OCI-LY1 (cell line): ENCODE results near the gene OSBPL1A.

ENCODE experiments used
- H2AFZ ChIP-seq: fragments of 200-600 bp; sonication (generic), shearing (Covaris generic); 2 replicates; pipeline ENCODE4 v1.6.0; 2014; ENCODE audit warnings: antibody characterized with exemption, mild to moderate bottlenecking, low read length
- H3F3A ChIP-seq: fragments of 200-600 bp; sonication (generic), shearing (Covaris generic); 2 replicates; pipeline ENCODE4 v1.6.0; 2014; ENCODE audit warnings: mild to moderate bottlenecking, antibody characterized with exemption, low read length, moderate library complexity; ENCODE audit not compliant: insufficient read depth
- H3K27ac ChIP-seq: fragments of 200-600 bp; sonication (generic); 2 replicates; pipeline ENCODE4 v1.5.1; 2014; ENCODE audit warnings: low read length, mixed run types, mild to moderate bottlenecking, low read depth; ENCODE audit not compliant: poor library complexity, severe bottlenecking
- H3K27me3 ChIP-seq: fragments of 200-600 bp; sonication (generic); 2 replicates; pipeline ENCODE4 v1.6.0; 2014; ENCODE audit warnings: antibody characterized with exemption, mild to moderate bottlenecking, low read length, moderate library complexity; ENCODE audit not compliant: insufficient read depth
- H3K36me3 ChIP-seq: fragments of 200-600 bp; sonication (generic); 2 replicates; pipeline ENCODE4 v1.6.1; 2014; ENCODE audit warnings: mild to moderate bottlenecking, antibody characterized with exemption, low read length, moderate library complexity, mixed read lengths; ENCODE audit not compliant: insufficient read depth
- H3K4me1 ChIP-seq: fragments of 200-600 bp; sonication (generic); 2 replicates; pipeline ENCODE4 v1.5.1; 2014; ENCODE audit warnings: mild to moderate bottlenecking, low read length, moderate library complexity; ENCODE audit not compliant: insufficient read depth, severe bottlenecking
- H3K4me2 ChIP-seq: fragments of 200-600 bp; sonication (generic), shearing (Covaris generic); 2 replicates; pipeline ENCODE4 v1.6.1; 2014; ENCODE audit warnings: low read length
- H3K4me3 ChIP-seq: fragments of 200-600 bp; sonication (generic); 2 replicates; pipeline ENCODE4 v1.5.1; 2014; ENCODE audit warnings: low read length, low read depth, mild to moderate bottlenecking, mixed read lengths; ENCODE audit not compliant: poor library complexity, severe bottlenecking
- H3K79me2 ChIP-seq: fragments of 200-600 bp; shearing (Covaris generic); 2 replicates; pipeline ENCODE4 v1.6.1; 2016; ENCODE audit warnings: mixed run types, low read length, mixed read lengths; ENCODE audit not compliant: insufficient read depth
- H3K9ac ChIP-seq: fragments of 200-600 bp; sonication (generic), shearing (Covaris generic); 2 replicates; pipeline ENCODE4 v1.6.1; 2014; ENCODE audit warnings: mild to moderate bottlenecking, low read length, mixed read lengths
- H3K9me2 ChIP-seq: fragments of 200-600 bp; sonication (generic), shearing (Covaris generic); 2 replicates; pipeline ENCODE4 v1.6.1; 2014; ENCODE audit warnings: low read depth, mild to moderate bottlenecking, low read length, mixed read lengths
- H3K9me3 ChIP-seq: fragments of 200-600 bp; shearing (Covaris generic); 2 replicates; pipeline ENCODE4 v1.6.1; 2014; ENCODE audit warnings: low read length, mixed read lengths
- H4K20me1 ChIP-seq: fragments of 200-600 bp; sonication (generic), shearing (Covaris generic); 2 replicates; pipeline ENCODE4 v1.6.0; 2016; ENCODE audit warnings: mild to moderate bottlenecking, low read length; ENCODE audit not compliant: insufficient read depth
- CTCF ChIP-seq: fragments of 200-600 bp; sonication (generic), shearing (Covaris generic); IDR thresholded peaks from 2 replicates; pipeline ENCODE4 v1.5.1; 2017; ENCODE audit warnings: mild to moderate bottlenecking, antibody characterized with exemption, low read length, moderate library complexity, mixed read lengths
- EZH2 ChIP-seq: fragments of 200-600 bp; sonication (generic), shearing (Covaris generic); IDR thresholded peaks from 2 replicates; pipeline ENCODE4 v1.8.0; 2017; ENCODE audit warnings: borderline replicate concordance, mixed run types, mild to moderate bottlenecking, antibody characterized with exemption, low read length, moderate library complexity, mixed read lengths

Gene OSBPL1A

DNA sequence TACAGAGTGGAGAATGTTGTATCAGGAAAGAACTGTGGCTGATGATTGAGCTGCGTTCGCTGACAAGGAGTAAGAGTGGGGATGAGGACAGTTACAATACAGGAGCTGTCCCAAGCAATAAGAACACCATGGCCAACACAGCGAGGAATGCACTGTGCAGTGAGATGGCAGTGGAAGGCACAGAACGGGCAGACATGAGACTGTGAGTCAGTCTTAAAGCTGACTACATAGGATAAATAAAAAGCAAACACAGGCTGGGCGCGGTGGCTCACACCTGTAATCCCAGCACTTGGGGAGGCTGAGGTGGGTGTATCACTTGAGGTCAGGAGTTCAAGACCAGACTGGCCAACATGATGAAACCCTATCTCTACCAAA lies 169.0 kb downstream of the OSBPL1A start:
- H3K4me2 ChIP-seq = no peak overlapping the region
- H2AFZ ChIP-seq = no peak overlapping the region
- no peaks in the 10 kb centered on the region for H3K9me2 ChIP-seq
- H3K9ac ChIP-seq = no peak overlapping the region
- no peaks in the 10 kb centered on the region for H3K9me3 ChIP-seq
- H3F3A ChIP-seq = no peaks in the 10 kb centered on the region
- H3K79me2 ChIP-seq = no peaks in the 10 kb centered on the region
- H3K36me3 ChIP-seq = no peaks in the 10 kb centered on the region
- no peaks in the 10 kb centered on the region for H4K20me1 ChIP-seq
- TF ChIP-seq EZH2 = no peak
- no peak overlapping the region for H3K27ac ChIP-seq
- peaks cover 6% of the 10 kb centered on the region; the same call in 1 of the 2 replicates for H3K27me3 ChIP-seq
- H3K4me1 ChIP-seq = no peaks in the 10 kb centered on the region
- no peak overlapping the region for H3K4me3 ChIP-seq

DNA sequence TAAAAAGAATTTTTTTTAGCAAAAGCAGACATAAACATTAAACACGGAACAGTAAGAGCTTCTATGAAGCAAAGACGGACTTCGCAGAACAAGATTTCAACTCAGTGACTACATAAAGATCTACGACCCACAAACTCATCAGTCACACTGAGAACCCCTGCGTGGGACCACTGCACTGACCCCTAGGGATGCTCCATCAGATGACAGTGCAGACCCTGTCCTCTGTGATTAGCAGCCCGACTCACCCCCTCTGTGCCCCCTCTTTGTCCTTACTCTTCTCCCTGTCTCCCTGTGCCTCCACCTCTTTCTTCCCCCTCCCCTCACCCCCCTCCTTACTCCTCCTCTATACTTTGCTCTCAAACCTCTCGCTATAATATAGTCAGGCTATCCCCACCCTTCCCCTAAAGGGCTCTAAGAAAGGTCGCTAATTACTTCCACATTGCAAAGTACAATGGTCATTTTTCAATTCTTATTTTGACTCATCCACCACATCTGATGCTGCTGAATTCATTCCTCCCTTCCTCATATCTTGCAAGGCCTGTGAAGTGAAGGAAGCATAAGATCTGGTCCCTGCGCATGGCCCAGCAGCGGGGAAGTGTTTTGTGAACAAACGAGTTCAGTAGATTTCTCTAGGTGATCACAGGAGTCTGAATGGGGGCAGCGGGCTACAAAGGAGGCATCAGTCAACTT lies 169.5 kb downstream of the OSBPL1A start:
- Histone ChIP-seq H3K27ac (no peak overlapping the region), H3K9me2 (no peaks in the 10 kb centered on the region)

DNA sequence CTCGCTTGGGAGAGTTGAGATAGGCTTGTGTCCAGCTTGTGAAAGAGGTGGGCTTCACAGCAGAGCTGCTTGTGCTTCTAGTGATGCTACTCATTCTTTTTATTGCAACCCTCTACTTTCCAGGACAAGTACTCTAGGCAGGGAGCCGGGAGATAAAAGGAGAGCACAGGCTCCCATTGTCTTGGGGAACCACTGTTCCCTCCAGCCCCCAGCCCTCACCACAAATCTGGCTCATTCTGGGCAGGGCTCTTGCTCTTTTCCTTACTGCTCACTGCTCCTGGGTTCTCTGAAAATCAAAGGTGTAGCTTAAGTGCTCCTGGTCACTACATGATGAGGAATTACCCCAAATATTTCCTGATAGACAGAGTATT lies 177.3 kb downstream of the OSBPL1A start:
- Histone ChIP-seq H3K4me2 (no peak overlapping the region), H3K9me3 (no peaks in the 10 kb centered on the region), H3K9me2 (no peaks in the 10 kb centered on the region), H2AFZ (no peak overlapping the region), H4K20me1 (no peaks in the 10 kb centered on the region), H3K4me1 (no peaks in the 10 kb centered on the region), H3F3A (no peaks in the 10 kb centered on the region), H3K36me3 (no peaks in the 10 kb centered on the region), H3K9ac (no peak overlapping the region), H3K27me3 (no peaks in the 10 kb centered on the region; the same call in 1 of the 2 replicates), H3K4me3 (no peak overlapping the region), H3K27ac (no peak overlapping the region), H3K79me2 (no peaks in the 10 kb centered on the region)
- TF ChIP-seq EZH2 (no peak), CTCF (no peak)

More for the DNA sequence above, 169.5 kb downstream of the OSBPL1A start:
- TF ChIP-seq EZH2 = no peak
- no peak for TF ChIP-seq CTCF
- H2AFZ ChIP-seq = no peak overlapping the region
- no peaks in the 10 kb centered on the region for H4K20me1 ChIP-seq
- H3K9ac ChIP-seq = no peak overlapping the region
- H3K79me2 ChIP-seq = no peaks in the 10 kb centered on the region
- H3K4me3 ChIP-seq = no peak overlapping the region
- no peaks in the 10 kb centered on the region for H3K9me3 ChIP-seq
- no peaks in the 10 kb centered on the region for H3K4me1 ChIP-seq
- peaks cover 6% of the 10 kb centered on the region; the same call in 1 of the 2 replicates for H3K27me3 ChIP-seq
- H3K36me3 ChIP-seq = no peaks in the 10 kb centered on the region
- no peaks in the 10 kb centered on the region for H3F3A ChIP-seq
- no peak overlapping the region for H3K4me2 ChIP-seq
